ENCODE measurements around the gene VWC2.

The VWC2 gene

GRCh38 chr7:49892481-49892880 lies 119.0 kb downstream of the VWC2 start:
- no peaks in the 10 kb centered on the region for H3K36me3 ChIP-seq (ENCODE audit: insufficient read depth, low read length)
- H3K9me3 ChIP-seq (replicated peaks; ENCODE audit: low read length) = peaks cover 6% of the 10 kb centered on the region
- no peak overlapping the region for H3K4me3 ChIP-seq (ENCODE audit: low read length)
- H3K4me1 ChIP-seq (ENCODE audit: control insufficient read depth, insufficient read depth, low read length) = no peaks in the 10 kb centered on the region
- no peak overlapping the region for H3K9ac ChIP-seq (ENCODE audit: low read depth, low read length)
- no peak overlapping the region for H3K4me2 ChIP-seq (ENCODE audit: low read length)
- no peaks in the 10 kb centered on the region for H3K27me3 ChIP-seq (ENCODE audit: control insufficient read depth, insufficient read depth, low read length)

DNA sequence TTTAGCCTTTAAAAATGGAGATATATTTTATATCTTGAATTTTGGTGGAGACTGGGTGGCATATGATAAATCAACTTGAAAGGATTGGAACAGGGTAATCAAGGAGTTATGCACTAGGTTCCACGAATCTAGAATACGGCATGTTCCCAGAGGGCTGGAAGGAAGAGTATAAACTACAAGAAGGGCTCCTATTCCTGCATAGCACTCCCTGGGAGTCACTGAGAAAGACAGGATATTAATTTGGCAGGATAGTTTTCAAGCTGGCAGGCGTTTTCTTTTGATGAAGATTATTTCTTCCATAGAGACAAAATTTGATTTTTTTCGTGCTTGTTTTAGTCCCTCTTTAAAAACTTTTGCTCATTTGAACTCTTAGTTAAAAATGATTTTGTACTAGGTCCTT lies 119.7 kb downstream of the VWC2 start:
- H3K36me3 ChIP-seq (ENCODE audit: insufficient read depth, low read length) = no peaks in the 10 kb centered on the region
- no peak overlapping the region for H3K9ac ChIP-seq (ENCODE audit: low read depth, low read length)
- H3K4me3 ChIP-seq (ENCODE audit: low read length) = no peak overlapping the region
- no peaks in the 10 kb centered on the region for H3K27me3 ChIP-seq (ENCODE audit: control insufficient read depth, insufficient read depth, low read length)
- no peak overlapping the region for H3K4me2 ChIP-seq (ENCODE audit: low read length)
- H3K4me1 ChIP-seq (ENCODE audit: control insufficient read depth, insufficient read depth, low read length) = no peaks in the 10 kb centered on the region
- H3K9me3 ChIP-seq (replicated peaks; ENCODE audit: low read length) = peaks cover 6% of the 10 kb centered on the region

DNA sequence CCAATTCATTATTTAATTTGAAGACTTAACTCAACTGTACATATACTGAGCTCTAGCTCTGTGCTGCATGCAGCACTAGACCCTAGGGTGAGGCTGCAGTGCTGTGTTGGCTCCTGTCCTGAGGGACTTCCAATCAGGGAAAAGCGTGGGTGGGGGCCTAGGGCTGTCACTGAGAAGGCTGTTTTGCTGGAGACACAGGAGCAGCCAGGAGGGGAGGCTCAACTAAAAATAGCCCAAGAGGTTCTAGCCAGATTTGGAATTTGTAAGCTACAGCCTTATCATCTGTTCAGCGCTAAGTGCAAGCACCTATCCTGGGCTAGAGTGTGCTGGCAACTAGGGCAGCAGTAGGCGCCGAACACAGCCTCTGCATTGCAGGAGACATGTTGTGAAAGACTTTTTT lies 121.1 kb downstream of the VWC2 start:
- Histone ChIP-seq H3K9ac (ENCODE audit: low read depth, low read length) (no peak overlapping the region), H3K9me3 (replicated peaks; ENCODE audit: low read length) (peaks cover 6% of the 10 kb centered on the region), H3K36me3 (ENCODE audit: insufficient read depth, low read length) (no peaks in the 10 kb centered on the region), H3K4me3 (ENCODE audit: low read length) (no peak overlapping the region), H3K27me3 (ENCODE audit: control insufficient read depth, insufficient read depth, low read length) (no peaks in the 10 kb centered on the region), H3K4me2 (ENCODE audit: low read length) (no peak overlapping the region), H3K4me1 (ENCODE audit: control insufficient read depth, insufficient read depth, low read length) (no peaks in the 10 kb centered on the region)

DNA sequence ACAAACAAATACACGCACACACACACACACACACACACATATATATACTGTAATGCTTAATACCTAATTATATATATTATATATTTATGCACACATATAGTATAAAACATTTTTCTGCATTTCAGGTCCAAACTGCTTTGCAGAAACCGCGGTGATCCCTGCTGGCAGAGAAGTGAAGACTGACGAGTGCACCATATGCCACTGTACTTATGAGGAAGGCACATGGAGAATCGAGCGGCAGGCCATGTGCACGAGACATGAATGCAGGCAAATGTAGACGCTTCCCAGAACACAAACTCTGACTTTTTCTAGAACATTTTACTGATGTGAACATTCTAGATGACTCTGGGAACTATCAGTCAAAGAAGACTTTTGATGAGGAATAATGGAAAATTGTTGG lies 138.5 kb downstream of the VWC2 start:
- Histone ChIP-seq H3K36me3 (ENCODE audit: insufficient read depth, low read length) (no peaks in the 10 kb centered on the region), H3K4me2 (ENCODE audit: low read length) (no peak overlapping the region), H3K4me1 (ENCODE audit: control insufficient read depth, insufficient read depth, low read length) (no peaks in the 10 kb centered on the region), H3K27me3 (ENCODE audit: control insufficient read depth, insufficient read depth, low read length) (no peaks in the 10 kb centered on the region), H3K9ac (ENCODE audit: low read depth, low read length) (no peak overlapping the region), H3K9me3 (replicated peaks; ENCODE audit: low read length) (no peaks in the 10 kb centered on the region), H3K4me3 (ENCODE audit: low read length) (no peak overlapping the region)

- Histone ChIP-seq H3K4me2 (ENCODE audit: low read length) (no peak overlapping the region), H3K27me3 (ENCODE audit: control insufficient read depth, insufficient read depth, low read length) (no peaks in the 10 kb centered on the region), H3K9me3 (replicated peaks; ENCODE audit: low read length) (peaks cover 4% of the 10 kb centered on the region), H3K4me3 (ENCODE audit: low read length) (no peak overlapping the region), H3K36me3 (ENCODE audit: insufficient read depth, low read length) (no peaks in the 10 kb centered on the region), H3K9ac (ENCODE audit: low read depth, low read length) (no peak overlapping the region), H3K4me1 (ENCODE audit: control insufficient read depth, insufficient read depth, low read length) (no peaks in the 10 kb centered on the region)
Observed at GRCh38 chr7:49926720-49927119, 153.3 kb downstream of the VWC2 start.

DNA sequence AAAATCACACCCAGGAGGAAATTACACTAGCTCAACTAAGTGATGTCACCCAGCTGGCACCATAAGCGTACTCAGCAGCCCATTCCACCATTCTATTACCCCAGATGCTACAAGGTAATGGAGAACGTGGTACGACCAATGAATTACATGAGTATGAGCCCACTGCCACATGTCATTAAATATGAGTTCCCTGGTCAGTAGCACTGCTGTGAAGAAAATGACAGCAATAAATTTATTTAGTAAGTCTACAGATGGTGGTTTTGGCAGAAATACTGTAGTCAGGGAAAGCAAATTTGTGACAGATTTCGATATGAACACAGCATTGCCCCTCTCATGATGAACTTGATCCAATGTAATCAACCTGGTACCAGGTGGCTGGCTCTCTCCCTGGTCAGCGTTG lies 154.2 kb downstream of the VWC2 start:
- Histone ChIP-seq H3K9ac (ENCODE audit: low read depth, low read length) (no peak overlapping the region), H3K27me3 (ENCODE audit: control insufficient read depth, insufficient read depth, low read length) (no peaks in the 10 kb centered on the region), H3K4me2 (ENCODE audit: low read length) (no peak overlapping the region), H3K4me3 (ENCODE audit: low read length) (no peak overlapping the region), H3K4me1 (ENCODE audit: control insufficient read depth, insufficient read depth, low read length) (no peaks in the 10 kb centered on the region), H3K9me3 (replicated peaks; ENCODE audit: low read length) (peaks cover 4% of the 10 kb centered on the region), H3K36me3 (ENCODE audit: insufficient read depth, low read length) (no peaks in the 10 kb centered on the region)

GRCh38 chr7:49928787-49929186 lies 155.3 kb downstream of the VWC2 start:
- Histone ChIP-seq H3K27me3 (ENCODE audit: control insufficient read depth, insufficient read depth, low read length) (no peaks in the 10 kb centered on the region), H3K36me3 (ENCODE audit: insufficient read depth, low read length) (no peaks in the 10 kb centered on the region), H3K9me3 (replicated peaks; ENCODE audit: low read length) (peaks cover 4% of the 10 kb centered on the region), H3K4me1 (ENCODE audit: control insufficient read depth, insufficient read depth, low read length) (no peaks in the 10 kb centered on the region), H3K9ac (ENCODE audit: low read depth, low read length) (no peak overlapping the region), H3K4me3 (ENCODE audit: low read length) (no peak overlapping the region), H3K4me2 (ENCODE audit: low read length) (no peak overlapping the region)

DNA sequence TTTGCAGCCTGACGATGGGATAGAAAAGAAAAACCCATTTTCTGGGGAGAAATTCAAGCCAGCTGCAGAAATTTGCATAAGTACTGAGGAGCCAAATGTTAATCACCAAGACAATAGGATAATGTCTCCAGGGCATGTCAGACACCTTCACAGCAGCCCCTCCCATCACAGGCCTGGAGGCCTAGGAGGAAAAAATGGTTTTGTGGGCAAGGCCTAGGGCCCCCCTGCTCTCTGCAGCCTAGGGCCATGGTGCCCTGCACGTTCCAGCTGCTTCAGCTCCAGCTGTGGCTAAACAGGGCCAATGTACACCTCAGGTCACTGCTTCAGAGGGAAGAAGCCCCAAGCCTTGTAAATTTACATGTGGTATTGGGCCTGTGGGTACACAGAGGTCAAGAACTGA lies 158.2 kb downstream of the VWC2 start:
- Histone ChIP-seq H3K9me3 (replicated peaks; ENCODE audit: low read length) (no peaks in the 10 kb centered on the region), H3K9ac (ENCODE audit: low read depth, low read length) (no peak overlapping the region), H3K27me3 (ENCODE audit: control insufficient read depth, insufficient read depth, low read length) (no peaks in the 10 kb centered on the region), H3K4me2 (ENCODE audit: low read length) (no peak overlapping the region), H3K4me1 (ENCODE audit: control insufficient read depth, insufficient read depth, low read length) (no peaks in the 10 kb centered on the region), H3K36me3 (ENCODE audit: insufficient read depth, low read length) (no peaks in the 10 kb centered on the region), H3K4me3 (ENCODE audit: low read length) (no peak overlapping the region)

DNA sequence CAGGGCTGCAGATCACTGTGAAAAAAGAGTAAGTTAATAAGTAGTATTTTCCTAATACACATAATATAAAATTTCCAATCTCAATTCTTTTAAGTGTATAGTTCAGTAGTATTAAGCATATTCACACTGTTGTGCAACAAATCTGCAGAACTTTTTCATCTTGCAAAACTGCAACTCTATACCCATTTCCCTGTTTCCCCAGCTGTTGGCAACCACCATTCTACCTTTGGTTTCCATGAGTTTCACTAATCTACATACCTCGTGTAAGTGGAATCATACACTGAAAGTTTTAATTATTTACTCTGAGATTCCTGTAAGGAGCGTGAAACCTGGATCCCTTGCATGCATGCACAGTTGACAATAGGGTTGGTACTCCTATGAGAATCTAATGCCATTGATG lies 164.2 kb downstream of the VWC2 start:
- Histone ChIP-seq H3K4me1 (ENCODE audit: control insufficient read depth, insufficient read depth, low read length) (no peaks in the 10 kb centered on the region), H3K9me3 (replicated peaks; ENCODE audit: low read length) (no peaks in the 10 kb centered on the region), H3K4me3 (ENCODE audit: low read length) (no peak overlapping the region), H3K9ac (ENCODE audit: low read depth, low read length) (no peak overlapping the region), H3K4me2 (ENCODE audit: low read length) (no peak overlapping the region), H3K36me3 (ENCODE audit: insufficient read depth, low read length) (no peaks in the 10 kb centered on the region), H3K27me3 (ENCODE audit: control insufficient read depth, insufficient read depth, low read length) (no peaks in the 10 kb centered on the region)

Data from skeletal muscle satellite cell (primary cell).